HG02642 (cell line): ENCODE measurements around the gene PPTC7.
"Not testable (repeated sequence)": the region's sequence is repeated elsewhere in the genome, so short reads cannot be mapped to it uniquely, and the experiment has no call there.

Experiments used
- ATAC-seq: cut with Tn5 transposase; IDR thresholded peaks from one replicate; pipeline ENCODE4 v1.9.1; 2021; ENCODE audit warnings: mild to moderate bottlenecking; ENCODE audit not compliant: unreplicated experiment, poor library complexity

Gene PPTC7

GRCh38 chr12:110563702-110564470 lies 19.2 kb downstream of the PPTC7 start:
- ATAC-seq: no peak

GRCh38 chr12:110562386-110562785 lies 20.7 kb downstream of the PPTC7 start:
- not testable (repeated sequence) for ATAC-seq

GRCh38 chr12:110561471-110562201 lies 21.5 kb downstream of the PPTC7 start:
- no peak for ATAC-seq

GRCh38 chr12:110560946-110561345 lies 22.2 kb downstream of the PPTC7 start:
- ATAC-seq: no peak

- ATAC-seq: no peak
Measured at GRCh38 chr12:110560048-110560447, 23.1 kb downstream of the PPTC7 start.

GRCh38 chr12:110558945-110559344 lies 24.2 kb downstream of the PPTC7 start:
- not testable (repeated sequence) for ATAC-seq

GRCh38 chr12:110557300-110557699 lies 25.8 kb downstream of the PPTC7 start:
- ATAC-seq: no peak

- no peak for ATAC-seq
Measured at GRCh38 chr12:110556705-110557104, 26.4 kb downstream of the PPTC7 start.

GRCh38 chr12:110555577-110556406 lies 27.3 kb downstream of the PPTC7 start:
- no peak for ATAC-seq

- no peak for ATAC-seq
Measured at GRCh38 chr12:110554184-110554583, 28.9 kb downstream of the PPTC7 start.

GRCh38 chr12:110550981-110551380 lies 32.1 kb downstream of the PPTC7 start:
- ATAC-seq: no peak

- ATAC-seq: no peak
Measured at GRCh38 chr12:110549716-110550115, 33.4 kb downstream of the PPTC7 start.

- ATAC-seq: no peak
Measured at GRCh38 chr12:110548678-110549077, 34.4 kb downstream of the PPTC7 start.

- no peak for ATAC-seq
Measured at GRCh38 chr12:110547090-110547489, 36.0 kb downstream of the PPTC7 start.

- ATAC-seq: no peak
Measured at GRCh38 chr12:110546339-110546738, 36.8 kb downstream of the PPTC7 start.

GRCh38 chr12:110545812-110546211 lies 37.3 kb downstream of the PPTC7 start:
- ATAC-seq: no peak

- ATAC-seq: not testable (repeated sequence)
Measured at GRCh38 chr12:110545259-110545658, 37.9 kb downstream of the PPTC7 start.

GRCh38 chr12:110543965-110544364 lies 39.2 kb downstream of the PPTC7 start:
- ATAC-seq: no peak

- ATAC-seq: no peak
Measured at GRCh38 chr12:110543252-110543959, 39.7 kb downstream of the PPTC7 start.

- no peak for ATAC-seq
Measured at GRCh38 chr12:110540048-110540447, 43.1 kb downstream of the PPTC7 start.
